ENCODE results near the gene PRCD. TPM values are rescaled to one million over a fixed set of nuclear protein-coding genes. Genes with fewer than 3 reads are reported as not detected.

PRCD gene
- total and polyA plus RNA-seq, 2 donors from 2014 or later: 2.2 TPM; not detected in 1

- Histone ChIP-seq H3K4me3 (ENCODE audit: low read length in 3 of 3) (no peak overlapping the region), H3K9me3 (ENCODE audit: control insufficient read depth in 2 of 3, insufficient read depth in 1 of 3, low read length in 3 of 3) (no peaks in the 10 kb centered on the region), H3K9ac (ENCODE audit: low read length in 3 of 3) (peak overlapping the region in 1 of 3 donors; percentile 46), H3K27ac (ENCODE audit: low read depth in 2 of 2, low read length in 2 of 2) (peak overlapping the region; percentile 94), H3K36me3 (ENCODE audit: control insufficient read depth in 2 of 3, insufficient read depth in 3 of 3, low read length in 3 of 3) (no peaks in the 10 kb centered on the region), H3K27me3 (ENCODE audit: control insufficient read depth, insufficient read depth, low read length) (no peaks in the 10 kb centered on the region), H3K4me1 (ENCODE audit: control insufficient read depth in 2 of 3, insufficient read depth in 2 of 3, low read depth in 1 of 3, low read length in 3 of 3) (peaks cover 3 to 40% (median 15%) of the 10 kb centered on the region in 3 donors)
- intact Hi-C loops (cut with DNase I): no loop called here
- no peak for FAIRE-seq
- TF ChIP-seq, protein P1, sequence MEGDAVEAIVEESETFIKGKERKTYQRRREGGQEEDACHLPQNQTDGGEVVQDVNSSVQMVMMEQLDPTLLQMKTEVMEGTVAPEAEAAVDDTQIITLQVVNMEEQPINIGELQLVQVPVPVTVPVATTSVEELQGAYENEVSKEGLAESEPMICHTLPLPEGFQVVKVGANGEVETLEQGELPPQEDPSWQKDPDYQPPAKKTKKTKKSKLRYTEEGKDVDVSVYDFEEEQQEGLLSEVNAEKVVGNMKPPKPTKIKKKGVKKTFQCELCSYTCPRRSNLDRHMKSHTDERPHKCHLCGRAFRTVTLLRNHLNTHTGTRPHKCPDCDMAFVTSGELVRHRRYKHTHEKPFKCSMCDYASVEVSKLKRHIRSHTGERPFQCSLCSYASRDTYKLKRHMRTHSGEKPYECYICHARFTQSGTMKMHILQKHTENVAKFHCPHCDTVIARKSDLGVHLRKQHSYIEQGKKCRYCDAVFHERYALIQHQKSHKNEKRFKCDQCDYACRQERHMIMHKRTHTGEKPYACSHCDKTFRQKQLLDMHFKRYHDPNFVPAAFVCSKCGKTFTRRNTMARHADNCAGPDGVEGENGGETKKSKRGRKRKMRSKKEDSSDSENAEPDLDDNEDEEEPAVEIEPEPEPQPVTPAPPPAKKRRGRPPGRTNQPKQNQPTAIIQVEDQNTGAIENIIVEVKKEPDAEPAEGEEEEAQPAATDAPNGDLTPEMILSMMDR (IDR thresholded peaks at IDR 0.05; ENCODE audit: borderline replicate concordance, extremely low read depth, insufficient read depth): no peak
- peak in 2 of 5 donors; percentile 51 to 92 for DNase-seq
Measured at GRCh38 chr17:76530095-76530723, 9.6 kb upstream of the PRCD start.

- Histone ChIP-seq H3K9me3 (ENCODE audit: control insufficient read depth in 2 of 3, insufficient read depth in 1 of 3, low read length in 3 of 3) (no peaks in the 10 kb centered on the region), H3K4me1 (ENCODE audit: control insufficient read depth in 2 of 3, insufficient read depth in 2 of 3, low read depth in 1 of 3, low read length in 3 of 3) (peaks cover 3 to 38% (median 15%) of the 10 kb centered on the region in 3 donors), H3K27ac (ENCODE audit: low read depth in 2 of 2, low read length in 2 of 2) (peak overlapping the region; percentile 94), H3K9ac (ENCODE audit: low read length in 3 of 3) (peak overlapping the region in 1 of 3 donors; percentile 46), H3K4me3 (ENCODE audit: low read length in 3 of 3) (no peak overlapping the region), H3K27me3 (ENCODE audit: control insufficient read depth, insufficient read depth, low read length) (no peaks in the 10 kb centered on the region), H3K36me3 (ENCODE audit: control insufficient read depth in 2 of 3, insufficient read depth in 3 of 3, low read length in 3 of 3) (no peaks in the 10 kb centered on the region)
- intact Hi-C loops (cut with DNase I): no loop called here
- TF ChIP-seq, protein P1 (IDR thresholded peaks at IDR 0.05; ENCODE audit: borderline replicate concordance, extremely low read depth, insufficient read depth): no peak
- FAIRE-seq: no peak
- peak in 2 of 5 donors; percentile 52 to 58 for DNase-seq
Measured at GRCh38 chr17:76530811-76531485, 8.9 kb upstream of the PRCD start.

DNA sequence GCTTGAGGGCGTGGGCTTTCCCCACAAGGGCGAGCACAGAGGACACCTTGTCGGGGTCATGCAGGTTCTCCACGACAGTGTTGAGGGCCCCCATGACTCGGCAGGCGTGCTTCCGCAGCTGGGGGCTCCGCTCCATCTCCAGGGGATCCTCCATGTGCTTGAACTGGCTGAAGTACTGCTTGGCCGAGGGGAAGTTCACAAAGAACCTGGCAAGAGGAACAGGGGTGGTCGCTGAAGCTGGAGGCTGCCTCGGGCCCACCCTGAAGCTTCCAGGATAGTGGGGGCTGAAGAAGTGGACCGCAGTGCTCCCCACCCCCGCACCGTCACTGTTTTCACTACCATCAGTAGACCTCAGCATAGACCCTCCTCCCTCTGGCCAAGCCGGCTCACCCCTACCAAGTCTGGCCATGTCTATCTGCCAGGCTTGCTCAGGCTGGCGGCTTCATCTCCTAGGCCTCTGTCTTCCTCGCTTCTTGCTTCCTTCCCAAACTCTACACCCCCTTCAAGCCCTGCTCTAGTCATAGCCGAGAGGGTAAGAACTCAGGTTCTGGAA, 8.3 kb upstream of the PRCD start:
- Histone ChIP-seq H3K27me3 (ENCODE audit: control insufficient read depth, insufficient read depth, low read length) (no peaks in the 10 kb centered on the region), H3K4me3 (ENCODE audit: low read length in 3 of 3) (no peak overlapping the region), H3K9me3 (ENCODE audit: control insufficient read depth in 2 of 3, insufficient read depth in 1 of 3, low read length in 3 of 3) (no peaks in the 10 kb centered on the region), H3K27ac (ENCODE audit: low read depth in 2 of 2, low read length in 2 of 2) (peak overlapping the region; percentile 53 to 94), H3K9ac (ENCODE audit: low read length in 3 of 3) (no peak overlapping the region), H3K4me1 (ENCODE audit: control insufficient read depth in 2 of 3, insufficient read depth in 2 of 3, low read depth in 1 of 3, low read length in 3 of 3) (peaks cover 3 to 38% (median 15%) of the 10 kb centered on the region in 3 donors), H3K36me3 (ENCODE audit: control insufficient read depth in 2 of 3, insufficient read depth in 3 of 3, low read length in 3 of 3) (no peaks in the 10 kb centered on the region)
- intact Hi-C loops (cut with DNase I): no loop called here
- DNase-seq (peak in 1 of 5 donors; percentile 60), FAIRE-seq (no peak)
- TF ChIP-seq, protein P1 (IDR thresholded peaks at IDR 0.05; ENCODE audit: borderline replicate concordance, extremely low read depth, insufficient read depth): no peak
